IMR-90 (cell line): Measurements from ENCODE around the gene HOXA7. TPM values are rescaled to one million over a fixed set of nuclear protein-coding genes. Genes with fewer than 3 reads are reported as not detected.

Experiments used
- ATAC-seq: fragments of 200-7000 bp; cut with Tn5 transposase; 2 replicates; pipeline ENCODE4 v1.9.1; 2020; ENCODE audit warnings: low read depth, mild to moderate bottlenecking, moderate library complexity
- BruUV-seq: library from RNA; stranded (reverse); fragments of 400-500 nt; replicated peaks from 2 replicates; lab custom pipeline; 2021; lab: Mats Ljungman, UMichigan
- CTCF ChIA-PET: fragments of 300-600 bp; formaldehyde crosslinking; extraction: SDS; loops from one replicate; lab custom pipeline; 2021; ENCODE audit warnings: antibody characterized with exemption; lab: Yijun Ruan, JAX
- POLR2A ChIA-PET: fragments of 300-600 bp; sonication (Branson Sonifier 250); formaldehyde crosslinking; loops from one replicate; lab custom pipeline; 2022; ENCODE audit warnings: antibody characterized with exemption; ENCODE audit not compliant: unreplicated experiment; lab: Charles Lee
- DNase-seq: peaks from one replicate; pipeline ENCODE4 v3.0.0; 2013
- H2AFZ ChIP-seq: replicated peaks from 2 replicates; pipeline ENCODE3; 2013; ENCODE audit warnings: low read length, mild to moderate bottlenecking; ENCODE audit not compliant: poor library complexity
- H2AK5ac ChIP-seq: 2 replicates; pipeline ENCODE4 v1.6.1; 2013; ENCODE audit warnings: low read depth, low read length, inconsistent platforms
- H2AK9ac ChIP-seq: replicated peaks from 2 replicates; pipeline ENCODE3; 2013; ENCODE audit warnings: mild to moderate bottlenecking, low read depth, low read length, moderate library complexity; ENCODE audit not compliant: poor library complexity
- H2BK120ac ChIP-seq: 2 replicates; pipeline ENCODE4 v1.6.1; 2013; ENCODE audit warnings: low read depth, low read length, inconsistent platforms
- H2BK15ac ChIP-seq: 3 replicates; pipeline ENCODE4 v1.6.1; 2013; ENCODE audit warnings: low read depth, low read length, inconsistent platforms
- H2BK20ac ChIP-seq: 2 replicates; pipeline ENCODE4 v1.6.1; 2013; ENCODE audit warnings: low read depth, mild to moderate bottlenecking, inconsistent platforms, low read length, moderate library complexity
- H2BK5ac ChIP-seq: 2 replicates; pipeline ENCODE4 v1.6.1; 2013; ENCODE audit warnings: mild to moderate bottlenecking, low read depth, low read length, inconsistent platforms; ENCODE audit not compliant: poor library complexity, severe bottlenecking
- H3K14ac ChIP-seq: replicated peaks from 2 replicates; pipeline ENCODE4 v1.6.1; 2013; ENCODE audit warnings: low read depth, low read length, inconsistent platforms
- H3K18ac ChIP-seq: 2 replicates; pipeline ENCODE4 v1.6.1; 2013; ENCODE audit warnings: low read depth, low read length, control low read depth
- H3K23ac ChIP-seq: 2 replicates; pipeline ENCODE4 v1.6.1; 2013; ENCODE audit warnings: low read depth, low read length, inconsistent platforms
- H3K27ac ChIP-seq: 2 replicates; pipeline ENCODE4 v1.5.1; 2013; ENCODE audit warnings: mild to moderate bottlenecking, control low read depth, low read length; ENCODE audit not compliant: insufficient read depth
- H3K27me3 ChIP-seq: 2 replicates; pipeline ENCODE4 v1.6.1; 2013; ENCODE audit warnings: low read length; ENCODE audit not compliant: control insufficient read depth, insufficient read depth
- H3K36me3 ChIP-seq: 2 replicates; pipeline ENCODE4 v1.6.1; 2013; ENCODE audit warnings: low read length, mixed read lengths; ENCODE audit not compliant: control insufficient read depth, insufficient read depth
- H3K4ac ChIP-seq: 2 replicates; pipeline ENCODE4 v1.6.1; 2013; ENCODE audit warnings: low read depth, low read length, inconsistent platforms
- H3K4me1 ChIP-seq: 2 replicates; pipeline ENCODE4 v1.6.1; 2013; ENCODE audit warnings: low read length, mixed read lengths; ENCODE audit not compliant: control insufficient read depth, insufficient read depth
- H3K4me2 ChIP-seq: 2 replicates; pipeline ENCODE4 v1.6.1; 2013; ENCODE audit warnings: low read depth, mild to moderate bottlenecking, control low read depth, low read length, moderate library complexity
- H3K4me3 ChIP-seq: 2 replicates; pipeline ENCODE4 v1.5.1; 2013; ENCODE audit warnings: low read depth, mild to moderate bottlenecking, control low read depth, low read length, moderate library complexity; ENCODE audit not compliant: insufficient read depth
- H3K56ac ChIP-seq: 2 replicates; pipeline ENCODE4 v1.6.1; 2013; ENCODE audit warnings: low read length, inconsistent platforms; ENCODE audit not compliant: insufficient read depth; ENCODE audit errors: extremely low read depth
- H3K79me1 ChIP-seq, 2 experiments: 2 replicates each; pipeline ENCODE4 v1.6.1; 2013; ENCODE audit warnings: low read length in 2 of 2, inconsistent platforms in 1 of 2, low read depth in 1 of 2
- H3K9ac ChIP-seq: 2 replicates; pipeline ENCODE4 v1.6.1; 2013; ENCODE audit warnings: low read depth, low read length, control low read depth
- H3K9me1 ChIP-seq: 2 replicates; pipeline ENCODE4 v1.6.1; 2013; ENCODE audit warnings: low read length, inconsistent platforms; ENCODE audit not compliant: insufficient read depth
- H3K9me3 ChIP-seq: 2 replicates; pipeline ENCODE4 v1.6.1; 2013; ENCODE audit warnings: low read length; ENCODE audit not compliant: control insufficient read depth, insufficient read depth
- H4K20me1 ChIP-seq: 2 replicates; pipeline ENCODE4 v1.6.1; 2013; ENCODE audit warnings: low read length, inconsistent platforms; ENCODE audit not compliant: insufficient read depth
- H4K5ac ChIP-seq: 2 replicates; pipeline ENCODE4 v1.6.1; 2013; ENCODE audit warnings: mild to moderate bottlenecking, low read depth, low read length, control low read depth
- H4K8ac ChIP-seq, 2 experiments: 2 replicates each; pipeline ENCODE4 v1.6.1; 2013; ENCODE audit warnings: low read depth in 2 of 2, low read length in 2 of 2, control low read depth in 1 of 2, inconsistent platforms in 1 of 2
- H4K91ac ChIP-seq: 2 replicates; pipeline ENCODE4 v1.6.1; 2013; ENCODE audit warnings: low read depth, low read length, inconsistent platforms; ENCODE audit not compliant: insufficient read depth
- BHLHE40 ChIP-seq: fragments of 150-350 bp; IDR thresholded peaks from 2 replicates; pipeline ENCODE4 v1.6.1; 2016; ENCODE audit warnings: mild to moderate bottlenecking, low read depth, low read length
- MXI1 ChIP-seq: IDR thresholded peaks from 2 replicates; pipeline ENCODE4 v1.6.1; 2012; ENCODE audit warnings: low read depth, mild to moderate bottlenecking, low read length, moderate library complexity, borderline replicate concordance
- NFE2L2 ChIP-seq: fragments of 150-350 bp; IDR thresholded peaks from 2 replicates; pipeline ENCODE4 v1.6.1; 2016; ENCODE audit warnings: low read depth, mild to moderate bottlenecking, low read length
- POLR2A ChIP-seq: IDR thresholded peaks from 2 replicates; pipeline ENCODE4 v1.6.1; 2012; ENCODE audit warnings: mild to moderate bottlenecking, low read depth, low read length
- RFX5 ChIP-seq: IDR thresholded peaks from 2 replicates; pipeline ENCODE4 v1.8.0; 2012; ENCODE audit warnings: low read depth, mild to moderate bottlenecking, low read length, moderate library complexity
- SMC3 ChIP-seq: fragments of 150-350 bp; IDR thresholded peaks from 2 replicates; pipeline ENCODE4 v1.6.1; 2016; ENCODE audit warnings: low read depth, mild to moderate bottlenecking, antibody characterized with exemption, low read length, moderate library complexity
- WGBS, 2 experiments: methylation state at CpG; one replicate each; pipeline versions ENCODE4 v1.1.5 to v1.1.7; 2013; ENCODE audit warnings: missing lambda C conversion rate in 2 of 2; ENCODE audit not compliant: insufficient read length in 1 of 2; ENCODE audit errors: extremely low coverage in 2 of 2; 5-methylcytosine and 5-hydroxymethylcytosine counted together
- dilution Hi-C: fragments of 300-500 bp; cut with HindIII; formaldehyde crosslinking; loops from one replicate; pipeline ENCODE4 v1.14.3; 2018; ENCODE audit warnings: low sequenced_read_pairs; ENCODE audit not compliant: unreplicated experiment
- in situ Hi-C: fragments of 300-500 bp; cut with MboI; formaldehyde crosslinking; loops from 3 replicates; pipeline ENCODE4 v1.14.3; 2019; ENCODE audit warnings: low sequenced_read_pairs, inconsistent platforms, mixed read lengths
- intact Hi-C: fragments of 100-400 bp; cut with micrococcal nuclease; formaldehyde crosslinking; loops from 2 replicates; pipeline ENCODE4 v1.10.0; 2022
- polyA plus RNA-seq, 3 experiments: library from polyadenylated mRNA; depleted of rRNA; stranded (reverse); fragments of >200 nt; gene quantifications; 2 replicates each; pipeline ENCODE4 v1.2.3, GENCODE V29; 2012; ENCODE audit warnings: low replicate concordance in 1 of 3
- total RNA-seq: library from RNA; depleted of rRNA; stranded (reverse); fragments of >200 nt; gene quantifications from 2 replicates; pipeline ENCODE4 v1.2.3, GENCODE V29; 2012
- TF ChIP-seq, protein P1 (sequence below): conservative IDR thresholded peaks from 2 replicates; pipeline ENCODE4 v1.5.1; 2012; ENCODE audit warnings: mild to moderate bottlenecking, low read depth, low read length, improper control_type of control experiment
- TF ChIP-seq, protein P2 (sequence below): fragments of 150-350 bp; IDR thresholded peaks from 2 replicates; pipeline ENCODE4 v1.6.1; 2017; ENCODE audit warnings: mild to moderate bottlenecking, antibody characterized with exemption, low read length, low read depth

The HOXA7 gene
- total and polyA plus RNA-seq, 2 of the 4 experiments (the other 2 are of a cell fraction): 0.18 to 1.7 TPM

DNA sequence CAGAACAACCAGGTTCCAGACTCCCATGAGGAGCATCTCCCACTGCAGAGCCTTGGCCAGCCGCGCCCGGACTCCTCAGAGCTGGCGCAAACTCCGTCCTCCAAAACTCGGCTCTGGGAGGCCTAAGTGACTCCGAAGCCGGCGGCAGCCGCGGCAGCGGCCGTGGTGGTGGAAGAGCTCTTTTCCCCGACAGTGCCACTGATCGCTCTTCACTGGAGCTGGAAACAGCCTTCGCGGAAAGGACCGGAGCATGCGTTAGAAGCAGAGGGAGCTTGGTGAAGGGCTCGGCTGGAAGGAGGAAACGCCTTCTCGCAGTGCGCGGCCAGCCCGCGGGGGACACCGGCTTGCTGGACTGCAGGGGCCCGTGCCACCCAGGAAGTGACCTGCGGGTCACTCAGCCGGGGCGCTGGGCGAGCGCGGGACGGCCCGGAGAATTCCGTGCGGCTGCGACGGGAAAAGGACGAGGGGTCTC lies 48.4 kb upstream of the HOXA7 start:
- H3K9ac ChIP-seq: no peak overlapping the region
- DNase-seq: no peak
- H3K4me3 ChIP-seq: no peak overlapping the region

More for the DNA sequence above, 48.4 kb upstream of the HOXA7 start:
- H3K9me3 ChIP-seq: peaks cover 7% of the 10 kb centered on the region; the same call in 1 of the 2 replicates
- no peak overlapping the region for H3K18ac ChIP-seq
- H3K9me1 ChIP-seq: peaks cover 5% of the 10 kb centered on the region; the same call in 1 of the 2 replicates
- ChIA-PET POLR2A (no interaction called here), CTCF (interaction anchor here (0.7 kb wide), 1 partner anchor 9 kb away, joined by 3 read pairs; no protein-coding TSS in a partner anchor)
- no peak overlapping the region for H3K27ac ChIP-seq
- peak overlapping the region; percentile 59 for H2AFZ ChIP-seq
- TF ChIP-seq MXI1 (no peak), RFX5 (no peak), BHLHE40 (no peak), SMC3 (no peak), NFE2L2 (no peak), POLR2A (no peak)
- TF ChIP-seq, protein P1, sequence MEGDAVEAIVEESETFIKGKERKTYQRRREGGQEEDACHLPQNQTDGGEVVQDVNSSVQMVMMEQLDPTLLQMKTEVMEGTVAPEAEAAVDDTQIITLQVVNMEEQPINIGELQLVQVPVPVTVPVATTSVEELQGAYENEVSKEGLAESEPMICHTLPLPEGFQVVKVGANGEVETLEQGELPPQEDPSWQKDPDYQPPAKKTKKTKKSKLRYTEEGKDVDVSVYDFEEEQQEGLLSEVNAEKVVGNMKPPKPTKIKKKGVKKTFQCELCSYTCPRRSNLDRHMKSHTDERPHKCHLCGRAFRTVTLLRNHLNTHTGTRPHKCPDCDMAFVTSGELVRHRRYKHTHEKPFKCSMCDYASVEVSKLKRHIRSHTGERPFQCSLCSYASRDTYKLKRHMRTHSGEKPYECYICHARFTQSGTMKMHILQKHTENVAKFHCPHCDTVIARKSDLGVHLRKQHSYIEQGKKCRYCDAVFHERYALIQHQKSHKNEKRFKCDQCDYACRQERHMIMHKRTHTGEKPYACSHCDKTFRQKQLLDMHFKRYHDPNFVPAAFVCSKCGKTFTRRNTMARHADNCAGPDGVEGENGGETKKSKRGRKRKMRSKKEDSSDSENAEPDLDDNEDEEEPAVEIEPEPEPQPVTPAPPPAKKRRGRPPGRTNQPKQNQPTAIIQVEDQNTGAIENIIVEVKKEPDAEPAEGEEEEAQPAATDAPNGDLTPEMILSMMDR: no peak
- TF ChIP-seq, protein P2, sequence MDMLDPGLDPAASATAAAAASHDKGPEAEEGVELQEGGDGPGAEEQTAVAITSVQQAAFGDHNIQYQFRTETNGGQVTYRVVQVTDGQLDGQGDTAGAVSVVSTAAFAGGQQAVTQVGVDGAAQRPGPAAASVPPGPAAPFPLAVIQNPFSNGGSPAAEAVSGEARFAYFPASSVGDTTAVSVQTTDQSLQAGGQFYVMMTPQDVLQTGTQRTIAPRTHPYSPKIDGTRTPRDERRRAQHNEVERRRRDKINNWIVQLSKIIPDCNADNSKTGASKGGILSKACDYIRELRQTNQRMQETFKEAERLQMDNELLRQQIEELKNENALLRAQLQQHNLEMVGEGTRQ: no peak
- H3K79me1 ChIP-seq: no peaks in the 10 kb centered on the region
- H2AK9ac ChIP-seq: no peak overlapping the region
- no peak overlapping the region for H3K23ac ChIP-seq
- H3K4me1 ChIP-seq: peaks cover 2% of the 10 kb centered on the region; the same call in 1 of the 2 replicates
- H2BK20ac ChIP-seq: no peak overlapping the region
- H4K5ac ChIP-seq: no peak overlapping the region
- peaks cover 24% of the 10 kb centered on the region for H4K20me1 ChIP-seq
- in situ Hi-C loops: loop anchor here (5.0 to 10.0 kb wide), 2 partner anchors 377 to 570 kb away; no protein-coding TSS in a partner anchor
- H2BK5ac ChIP-seq: no peak overlapping the region
- no peak overlapping the region for H2BK15ac ChIP-seq
- no peak overlapping the region for H3K4ac ChIP-seq
- no peak overlapping the region for H3K56ac ChIP-seq
- peaks cover 97% of the 10 kb centered on the region for H3K27me3 ChIP-seq
- 3% methylated on average over 31 of the region's 41 CpGs; no CpG with 5 or more reads in 1 of the 2 experiments for WGBS, 2 experiments
- no peak overlapping the region for H4K91ac ChIP-seq
- H3K14ac ChIP-seq: no peak overlapping the region
- no peak overlapping the region for H2BK120ac ChIP-seq
- no peak overlapping the region for H4K8ac ChIP-seq
- dilution Hi-C loops: no loop called here
- no peak overlapping the region for H2AK5ac ChIP-seq
- BruUV-seq: no TSS peak
- intact Hi-C loops: no loop called here
- H3K4me2 ChIP-seq: peak overlapping the region; percentile 31; the same call in 1 of the 2 replicates
- peak; percentile 27 for ATAC-seq
- no peaks in the 10 kb centered on the region for H3K36me3 ChIP-seq
